SK-N-SH (cell line): ENCODE measurements around the gene KLHDC9. TPM values are rescaled to one million over a fixed set of nuclear protein-coding genes. Genes with fewer than 3 reads are reported as not detected.

Experiments
- CTCF ChIA-PET: fragments of 300-600, 350-600 bp; formaldehyde crosslinking; extraction: SDS; loops from one replicate; lab custom pipeline; 2021; lab: Yijun Ruan, JAX
- POLR2A ChIA-PET: fragments of 350-600 bp; sonication (Branson Sonifier 250); formaldehyde crosslinking; extraction: SDS; loops from one replicate; lab custom pipeline; 2020; ENCODE audit warnings: antibody characterized with exemption, inconsistent platforms; lab: Yijun Ruan, JAX
- DNase-seq: peaks from one replicate; pipeline ENCODE4 v3.0.0; 2012
- H2AFZ ChIP-seq: fragments of 200-600 bp; sonication (generic); 2 replicates; pipeline ENCODE4 v1.8.1; 2016; ENCODE audit warnings: antibody characterized with exemption, mild to moderate bottlenecking, low read depth
- H3F3A ChIP-seq: fragments of 200-600 bp; sonication (generic); replicated peaks from 2 replicates; pipeline ENCODE3; 2016; ENCODE audit warnings: antibody characterized with exemption, mild to moderate bottlenecking; ENCODE audit not compliant: insufficient read depth
- H3K27ac ChIP-seq, 2 experiments: fragments of 200-500 bp in 1 of 2; fragments of 200-600 bp in 1 of 2; sonication (Bioruptor generic) in 1 of 2; sonication (generic), shearing (Covaris generic) in 1 of 2; 2 replicates each; pipeline versions ENCODE4 v1.5.1 to v1.6.1; 2014 to 2016; ENCODE audit warnings: low read depth in 2 of 2, inconsistent platforms in 1 of 2, low read length in 1 of 2, mild to moderate bottlenecking in 1 of 2, mixed read lengths in 1 of 2
- H3K27me3 ChIP-seq: fragments of 200-600 bp; sonication (generic), shearing (Covaris generic); 2 replicates; pipeline ENCODE4 v1.6.1; 2016; ENCODE audit warnings: mixed run types; ENCODE audit not compliant: insufficient read depth
- H3K36me3 ChIP-seq, 2 experiments: fragments of 200-500 bp in 1 of 2; fragments of 200-600 bp in 1 of 2; sonication (Bioruptor generic) in 1 of 2; sonication (generic) in 1 of 2; replicated peaks in 1 of 2; 2 replicates each; pipeline versions ENCODE3 to v1.5.1; 2014 to 2016; ENCODE audit warnings: low read length in 1 of 2, mild to moderate bottlenecking in 1 of 2; ENCODE audit not compliant: insufficient read depth in 2 of 2, control insufficient read depth in 1 of 2
- H3K4me1 ChIP-seq, 2 experiments: fragments of 200-500 bp in 1 of 2; fragments of 200-600 bp in 1 of 2; sonication (Bioruptor generic) in 1 of 2; sonication (generic), shearing (Covaris generic) in 1 of 2; 2 replicates each; pipeline versions ENCODE4 v1.5.1 to v1.6.1; 2014 to 2016; ENCODE audit warnings: low read depth in 1 of 2, low read length in 1 of 2, mixed run types in 1 of 2; ENCODE audit not compliant: insufficient read depth in 2 of 2, control insufficient read depth in 1 of 2
- H3K4me2 ChIP-seq: fragments of 200-600 bp; sonication (generic), shearing (Covaris generic); 2 replicates; pipeline ENCODE4 v1.6.1; 2017; ENCODE audit warnings: mixed run types
- H3K4me3 ChIP-seq, 2 experiments: fragments of 200-500 bp in 1 of 2; fragments of 200-600 bp in 1 of 2; sonication (Bioruptor generic) in 1 of 2; sonication (generic), shearing (Covaris generic) in 1 of 2; 2 replicates each; pipeline versions ENCODE4 v1.5.1 to v1.8.1; 2014 to 2016; ENCODE audit warnings: low read depth in 2 of 2, inconsistent platforms in 1 of 2, low read length in 1 of 2, mild to moderate bottlenecking in 1 of 2, mixed read lengths in 1 of 2, moderate library complexity in 1 of 2
- H3K79me2 ChIP-seq: fragments of 200-600 bp; sonication (generic); 2 replicates; pipeline ENCODE4 v1.8.1; 2017; ENCODE audit warnings: mild to moderate bottlenecking; ENCODE audit not compliant: insufficient read depth
- H3K9ac ChIP-seq: fragments of 200-600 bp; sonication (generic); 2 replicates; pipeline ENCODE4 v1.6.1; 2017; ENCODE audit warnings: mixed run types
- H3K9me2 ChIP-seq: fragments of 200-600 bp; sonication (generic); 2 replicates; pipeline ENCODE4 v1.6.1; 2017; ENCODE audit warnings: mixed run types
- H3K9me3 ChIP-seq: fragments of 200-600 bp; sonication (generic); 2 replicates; pipeline ENCODE4 v1.6.1; 2017; ENCODE audit warnings: mixed run types, mild to moderate bottlenecking, moderate library complexity
- H4K20me1 ChIP-seq: fragments of 200-600 bp; sonication (generic); 2 replicates; pipeline ENCODE4 v1.6.1; 2017; ENCODE audit warnings: mild to moderate bottlenecking, mixed run types; ENCODE audit not compliant: insufficient read depth
- CHD2 ChIP-seq: fragments of 150-350 bp; IDR thresholded peaks from 2 replicates; pipeline ENCODE4 v1.6.1; 2018; ENCODE audit warnings: low read length; ENCODE audit not compliant: partially characterized antibody
- ELF1 ChIP-seq: IDR thresholded peaks from 2 replicates; pipeline ENCODE4 v1.4.0; 2012
- EP300 ChIP-seq, 2 experiments: IDR thresholded peaks; 2 replicates each; pipeline versions ENCODE4 v1.4.0 to v1.6.1; 2012; ENCODE audit warnings: borderline replicate concordance in 1 of 2, low read depth in 1 of 2, low read length in 1 of 2
- FOSL2 ChIP-seq: IDR thresholded peaks from 2 replicates; pipeline ENCODE4 v1.4.0; 2012; ENCODE audit warnings: low read depth, mild to moderate bottlenecking, moderate library complexity, borderline replicate concordance
- GABPA ChIP-seq: IDR thresholded peaks from 2 replicates; pipeline ENCODE4 v1.4.0; 2012; ENCODE audit warnings: low read depth, mild to moderate bottlenecking
- MXI1 ChIP-seq: IDR thresholded peaks from 2 replicates; pipeline ENCODE4 v1.6.1; 2012; ENCODE audit warnings: mild to moderate bottlenecking, low read depth, low read length, improper control_type of control experiment
- NRF1 ChIP-seq: IDR thresholded peaks from 2 replicates; pipeline ENCODE4 v1.6.1; 2012; ENCODE audit warnings: low read depth, mild to moderate bottlenecking, low read length
- RAD21 ChIP-seq: IDR thresholded peaks from 2 replicates; pipeline ENCODE4 v1.6.1; 2012; ENCODE audit warnings: mild to moderate bottlenecking, low read length
- RCOR1 ChIP-seq: fragments of 150-350 bp; IDR thresholded peaks from 2 replicates; pipeline ENCODE4 v1.6.1; 2017; ENCODE audit warnings: antibody characterized with exemption, low read length
- SIN3A ChIP-seq: IDR thresholded peaks from 2 replicates; pipeline ENCODE4 v1.6.1; 2012; ENCODE audit warnings: low read depth, mild to moderate bottlenecking, low read length, moderate library complexity, borderline replicate concordance
- TAF1 ChIP-seq: IDR thresholded peaks from 2 replicates; pipeline ENCODE4 v1.6.1; 2012; ENCODE audit warnings: low read depth, mild to moderate bottlenecking, low read length, moderate library complexity, borderline replicate concordance
- TEAD4 ChIP-seq: IDR thresholded peaks from 2 replicates; pipeline ENCODE4 v1.4.0; 2012; ENCODE audit warnings: mild to moderate bottlenecking, borderline replicate concordance; ENCODE audit not compliant: insufficient read depth
- YY1 ChIP-seq: IDR thresholded peaks from 2 replicates; pipeline ENCODE4 v1.4.0; 2012; ENCODE audit warnings: low read depth, mild to moderate bottlenecking
- WGBS: methylation state at CpG from one replicate; pipeline ENCODE4 v1.1.6; 2017; ENCODE audit warnings: low lambda C conversion rate; 5-methylcytosine and 5-hydroxymethylcytosine counted together
- polyA plus RNA-seq, 3 experiments: library from polyadenylated mRNA; depleted of rRNA; stranded (reverse); fragments of >200 nt; gene quantifications; 2 replicates each; pipeline ENCODE4 v1.2.3, GENCODE V29; 2012
- TF ChIP-seq, protein P1 (sequence below): IDR thresholded peaks from 2 replicates; pipeline ENCODE4; 2012
- TF ChIP-seq, protein P2 (sequence below): IDR thresholded peaks from 2 replicates; pipeline ENCODE4 v1.4.0; 2012; ENCODE audit warnings: low read depth
- TF ChIP-seq, protein P3 (sequence below): IDR thresholded peaks from 2 replicates; pipeline ENCODE4 v1.6.1; 2012; ENCODE audit warnings: mild to moderate bottlenecking, low read depth, low read length, moderate library complexity

KLHDC9 gene
- polyA plus RNA-seq, 1 of the 3 experiments (the other 2 are of a cell fraction): 4.7 TPM

DNA sequence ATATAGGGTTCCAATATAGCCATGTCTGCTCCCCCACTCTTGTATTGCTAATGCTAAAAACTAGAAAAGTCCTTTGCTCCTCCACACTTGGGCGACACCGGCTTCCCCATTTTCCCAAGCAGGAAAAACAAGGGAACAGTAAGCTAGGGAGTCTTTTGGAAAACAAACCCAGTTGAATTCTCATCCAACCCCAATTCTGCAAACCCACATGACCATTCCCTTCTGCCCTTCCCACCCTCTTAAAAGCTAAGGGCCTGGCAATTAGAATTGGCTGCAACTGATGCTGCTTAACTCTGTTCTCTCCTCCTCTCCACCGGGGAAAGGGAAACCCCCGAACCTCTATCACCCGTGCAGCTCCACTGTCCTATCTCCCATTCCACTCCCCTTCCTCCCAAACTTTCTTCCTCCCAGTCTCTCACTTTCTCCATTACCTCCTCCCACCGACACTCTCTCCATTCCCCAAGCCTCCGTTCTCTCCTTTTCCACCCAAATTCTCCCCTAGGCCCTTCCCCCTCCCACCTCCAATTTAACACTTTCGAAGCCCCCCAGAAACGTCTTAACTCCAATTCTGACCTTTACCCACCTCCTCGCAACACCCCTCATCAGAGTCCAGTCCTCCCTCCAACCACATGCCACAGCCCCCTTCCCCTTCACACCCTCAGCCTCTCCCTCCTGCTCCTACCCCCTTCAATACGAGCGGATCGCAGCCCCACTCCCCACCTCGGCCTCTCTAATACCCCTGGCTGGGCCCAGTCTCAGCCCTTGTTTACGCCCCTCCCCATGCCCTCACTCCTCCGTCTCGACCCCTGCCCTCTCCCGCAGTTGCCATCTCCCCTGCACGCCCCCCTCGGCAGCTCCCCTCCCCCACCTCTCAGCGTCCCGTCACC lies 33.6 kb downstream of the KLHDC9 start:
- 4% methylated on average over 22 of the region's 22 CpGs for WGBS
- Histone ChIP-seq H3K9ac (peak overlapping the region; percentile 89), H3K36me3 (peaks cover 31 to 37% of the 10 kb centered on the region in 2 experiments), H3K27me3 (no peaks in the 10 kb centered on the region), H2AFZ (peak overlapping the region; percentile 61; the same call in 1 of the 2 replicates), H3K4me1 (peaks cover 5 to 13% of the 10 kb centered on the region in 2 experiments; a peak in 3 of 4 replicates), H3K79me2 (peaks cover 72% of the 10 kb centered on the region), H3F3A (peaks cover 13% of the 10 kb centered on the region), H3K4me3 (peak overlapping the region; percentile 54 to 74), H3K27ac (peak overlapping the region; percentile 91 to 96), H3K9me2 (no peaks in the 10 kb centered on the region), H3K9me3 (no peaks in the 10 kb centered on the region), H4K20me1 (no peaks in the 10 kb centered on the region), H3K4me2 (peak overlapping the region; percentile 73)
- ChIA-PET CTCF (interaction anchor here (1.0 to 5.0 kb wide), 5 partner anchors 13 to 134 kb away, joined by 3 to 21 read pairs (median 5); partner anchors contain the start of gene PPOX), POLR2A (interaction anchor here (0.9 to 1.8 kb wide), 7 partner anchors 10 to 134 kb away, joined by 3 to 12 read pairs (median 5); partner anchors contain the start of genes NIT1, PFDN2, PPOX and UFC1)
- TF ChIP-seq YY1: no peak
- peak; percentile 14 for TF ChIP-seq CHD2
- TF ChIP-seq, protein P1, sequence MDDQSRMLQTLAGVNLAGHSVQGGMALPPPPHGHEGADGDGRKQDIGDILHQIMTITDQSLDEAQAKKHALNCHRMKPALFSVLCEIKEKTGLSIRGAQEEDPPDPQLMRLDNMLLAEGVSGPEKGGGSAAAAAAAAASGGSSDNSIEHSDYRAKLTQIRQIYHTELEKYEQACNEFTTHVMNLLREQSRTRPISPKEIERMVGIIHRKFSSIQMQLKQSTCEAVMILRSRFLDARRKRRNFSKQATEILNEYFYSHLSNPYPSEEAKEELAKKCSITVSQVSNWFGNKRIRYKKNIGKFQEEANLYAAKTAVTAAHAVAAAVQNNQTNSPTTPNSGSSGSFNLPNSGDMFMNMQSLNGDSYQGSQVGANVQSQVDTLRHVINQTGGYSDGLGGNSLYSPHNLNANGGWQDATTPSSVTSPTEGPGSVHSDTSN: no peak
- TF ChIP-seq TAF1: no peak
- DNase-seq: peak; percentile 31

DNA sequence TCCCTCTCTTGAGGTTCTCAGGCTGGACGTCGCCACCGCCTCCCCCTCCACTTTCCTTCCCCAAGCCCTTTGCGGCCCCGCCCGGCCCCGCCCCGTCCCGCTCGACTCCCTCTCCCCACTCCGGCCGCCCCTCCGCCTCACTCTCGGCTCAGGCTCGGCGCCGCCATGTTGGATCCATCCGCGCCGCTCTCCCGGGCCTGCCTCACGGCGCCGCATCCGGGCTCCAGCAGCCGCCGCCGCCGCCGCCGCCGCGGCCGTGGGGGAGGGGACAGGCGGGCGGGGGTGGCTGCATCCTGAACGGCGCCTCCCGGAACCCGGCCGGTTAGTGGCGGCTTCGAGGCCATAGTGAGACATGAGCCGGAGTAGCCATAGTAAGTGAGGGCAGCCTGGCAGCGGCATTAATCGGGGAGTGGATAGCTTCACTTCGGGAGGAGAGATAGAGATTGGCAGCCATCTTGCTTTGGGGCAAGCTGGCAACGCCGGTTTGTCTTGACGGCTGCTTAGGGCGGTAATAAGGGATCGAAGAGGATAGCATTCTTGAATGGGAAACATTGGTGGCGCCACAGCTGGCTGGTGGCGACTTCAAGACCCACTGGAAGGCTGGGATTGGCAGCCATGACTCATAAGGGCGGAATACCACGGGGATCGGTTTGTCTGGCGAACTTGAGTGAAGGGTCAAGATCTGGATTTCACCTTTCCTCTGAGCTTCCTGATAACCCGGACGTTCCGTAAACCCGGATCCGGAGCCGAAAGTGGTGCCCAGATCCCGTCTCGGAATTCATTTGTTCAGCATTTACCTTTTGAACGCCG lies 34.5 kb downstream of the KLHDC9 start, which contains the start of gene DEDD:
TSS of gene DEDD (minus strand) at position 258 of the 810 bp plus-strand sequence. CDS start 8,205 bp downstream, outside the sequence.
- H3K79me2 ChIP-seq: peaks cover 64% of the 10 kb centered on the region
- peak within 1 kb of the TSS; percentile 54 to 74 for H3K4me3 ChIP-seq
- POLR2A ChIA-PET: interaction anchor here (0.9 to 1.8 kb wide), 8 partner anchors 11 to 135 kb away, joined by 3 to 12 read pairs (median 4); partner anchors contain the start of genes NIT1, PFDN2, PPOX and UFC1
- peak; percentile 1; the same call in 1 of the 2 replicates for TF ChIP-seq SIN3A
- TF ChIP-seq TEAD4: no peak
- peak; percentile 75 for TF ChIP-seq GABPA
- 0 out of 2 replicates have a peak, but pooled peaks have one; percentile 28 for TF ChIP-seq FOSL2
- peak; percentile 99 for TF ChIP-seq YY1
- no peak for TF ChIP-seq NRF1
- no peak for TF ChIP-seq RCOR1
- peak; percentile 82 for TF ChIP-seq ELF1
- TF ChIP-seq EP300 (IDR thresholded peaks at IDR 0.05; ENCODE audit: borderline replicate concordance in 1 of 2, low read depth in 1 of 2, low read length in 1 of 2): peak in 1 of 2 experiments; percentile 44; a peak in 1 of 4 replicates
- peak; percentile 55 for TF ChIP-seq TAF1
- TF ChIP-seq MXI1: peak; percentile 59; the same call in 1 of the 2 replicates
- TF ChIP-seq, protein P1: peak; percentile 61; the same call in 1 of the 2 replicates
- TF ChIP-seq, protein P2, sequence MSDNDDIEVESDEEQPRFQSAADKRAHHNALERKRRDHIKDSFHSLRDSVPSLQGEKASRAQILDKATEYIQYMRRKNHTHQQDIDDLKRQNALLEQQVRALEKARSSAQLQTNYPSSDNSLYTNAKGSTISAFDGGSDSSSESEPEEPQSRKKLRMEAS: no peak
- TF ChIP-seq, protein P3, sequence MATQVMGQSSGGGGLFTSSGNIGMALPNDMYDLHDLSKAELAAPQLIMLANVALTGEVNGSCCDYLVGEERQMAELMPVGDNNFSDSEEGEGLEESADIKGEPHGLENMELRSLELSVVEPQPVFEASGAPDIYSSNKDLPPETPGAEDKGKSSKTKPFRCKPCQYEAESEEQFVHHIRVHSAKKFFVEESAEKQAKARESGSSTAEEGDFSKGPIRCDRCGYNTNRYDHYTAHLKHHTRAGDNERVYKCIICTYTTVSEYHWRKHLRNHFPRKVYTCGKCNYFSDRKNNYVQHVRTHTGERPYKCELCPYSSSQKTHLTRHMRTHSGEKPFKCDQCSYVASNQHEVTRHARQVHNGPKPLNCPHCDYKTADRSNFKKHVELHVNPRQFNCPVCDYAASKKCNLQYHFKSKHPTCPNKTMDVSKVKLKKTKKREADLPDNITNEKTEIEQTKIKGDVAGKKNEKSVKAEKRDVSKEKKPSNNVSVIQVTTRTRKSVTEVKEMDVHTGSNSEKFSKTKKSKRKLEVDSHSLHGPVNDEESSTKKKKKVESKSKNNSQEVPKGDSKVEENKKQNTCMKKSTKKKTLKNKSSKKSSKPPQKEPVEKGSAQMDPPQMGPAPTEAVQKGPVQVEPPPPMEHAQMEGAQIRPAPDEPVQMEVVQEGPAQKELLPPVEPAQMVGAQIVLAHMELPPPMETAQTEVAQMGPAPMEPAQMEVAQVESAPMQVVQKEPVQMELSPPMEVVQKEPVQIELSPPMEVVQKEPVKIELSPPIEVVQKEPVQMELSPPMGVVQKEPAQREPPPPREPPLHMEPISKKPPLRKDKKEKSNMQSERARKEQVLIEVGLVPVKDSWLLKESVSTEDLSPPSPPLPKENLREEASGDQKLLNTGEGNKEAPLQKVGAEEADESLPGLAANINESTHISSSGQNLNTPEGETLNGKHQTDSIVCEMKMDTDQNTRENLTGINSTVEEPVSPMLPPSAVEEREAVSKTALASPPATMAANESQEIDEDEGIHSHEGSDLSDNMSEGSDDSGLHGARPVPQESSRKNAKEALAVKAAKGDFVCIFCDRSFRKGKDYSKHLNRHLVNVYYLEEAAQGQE: no peak
- TF ChIP-seq RAD21: no peak

More for the DNA sequence above, 34.5 kb downstream of the KLHDC9 start, which contains the start of gene DEDD:
- peak; percentile 94 for DNase-seq
- WGBS: under 1% methylated on average over 38 of the region's 68 CpGs
- H3K27me3 ChIP-seq: no peaks in the 10 kb centered on the region
- no peaks in the 10 kb centered on the region for H4K20me1 ChIP-seq
- H3K9ac ChIP-seq: peak within 1 kb of the TSS; percentile 89
- H3K9me3 ChIP-seq: no peaks in the 10 kb centered on the region
- peak within 1 kb of the TSS; percentile 91 to 96 for H3K27ac ChIP-seq
- CTCF ChIA-PET: interaction anchor here (0.8 to 5.0 kb wide), 8 partner anchors 11 to 143 kb away, joined by 3 to 21 read pairs (median 4); no protein-coding TSS in a partner anchor
- peaks cover 5 to 13% of the 10 kb centered on the region in 2 experiments; a peak in 3 of 4 replicates for H3K4me1 ChIP-seq
- H3K36me3 ChIP-seq: peaks cover 23 to 29% of the 10 kb centered on the region in 2 experiments
- no peaks in the 10 kb centered on the region for H3K9me2 ChIP-seq
- peak within 1 kb of the TSS; percentile 73 for H3K4me2 ChIP-seq
- H2AFZ ChIP-seq: peak within 1 kb of the TSS; percentile 91
- H3F3A ChIP-seq: peaks cover 13% of the 10 kb centered on the region
